GM18502 (cell line): ENCODE results near the gene STON1.
"Not testable (repeated sequence)": the region's sequence is repeated elsewhere in the genome, so short reads cannot be mapped to it uniquely, and the experiment has no call there.

Experiments used
- ATAC-seq: cut with Tn5 transposase; IDR thresholded peaks from one replicate; pipeline ENCODE4 v1.9.1; 2021; ENCODE audit warnings: mild to moderate bottlenecking; ENCODE audit not compliant: unreplicated experiment, poor library complexity

STON1 gene

GRCh38 chr2:48605482-48606175 lies 75.7 kb downstream of the STON1 start:
- ATAC-seq: no peak

GRCh38 chr2:48607307-48608014 lies 77.5 kb downstream of the STON1 start:
- ATAC-seq: no peak

GRCh38 chr2:48613211-48613610 lies 83.3 kb downstream of the STON1 start:
- no peak for ATAC-seq

DNA sequence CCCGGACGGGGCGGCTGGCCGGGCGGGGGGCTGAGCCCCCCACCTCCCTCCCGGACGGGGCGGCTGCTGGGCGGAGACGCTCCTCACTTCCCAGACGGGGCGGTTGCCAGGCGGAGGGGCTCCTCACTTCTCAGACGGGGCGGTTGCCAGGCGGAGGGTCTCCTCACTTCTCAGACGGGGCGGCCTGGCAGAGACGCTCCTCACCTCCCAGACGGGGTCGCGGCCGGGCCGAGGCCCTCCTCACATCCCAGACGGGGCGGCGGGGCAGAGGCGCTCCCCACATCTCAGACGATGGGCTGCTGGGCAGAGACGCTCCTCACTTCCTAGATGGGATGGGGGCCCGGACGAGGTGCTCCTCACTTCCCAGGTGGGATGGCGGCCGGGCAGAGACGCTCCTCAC lies 84.6 kb downstream of the STON1 start:
- ATAC-seq: not testable (repeated sequence)

DNA sequence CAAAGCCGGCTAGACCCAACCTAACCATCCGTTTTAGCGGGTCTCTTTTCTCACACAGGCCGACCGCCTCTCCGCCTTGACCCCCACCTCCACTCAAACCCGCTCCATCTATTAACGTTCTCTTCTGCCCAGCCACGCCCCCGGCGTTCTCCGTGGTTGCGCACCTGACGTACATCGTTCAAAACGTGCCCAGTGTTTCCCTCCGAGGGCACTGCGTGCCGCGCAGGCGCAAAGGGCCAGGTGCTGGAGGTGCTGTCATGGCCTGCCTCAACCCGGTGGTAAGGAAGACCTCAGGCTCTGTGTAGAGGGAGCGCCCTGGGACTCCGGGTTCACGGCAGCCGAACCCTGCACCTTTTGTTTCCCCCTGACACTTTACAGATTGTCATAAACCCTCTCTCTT lies 87.7 kb downstream of the STON1 start, which contains the start of gene GTF2A1L:
GTF2A1L (plus strand) TSS at position 239 of the 400 bp plus-strand sequence; CDS start at position 258, 19 bp downstream.
- no peak for ATAC-seq

DNA sequence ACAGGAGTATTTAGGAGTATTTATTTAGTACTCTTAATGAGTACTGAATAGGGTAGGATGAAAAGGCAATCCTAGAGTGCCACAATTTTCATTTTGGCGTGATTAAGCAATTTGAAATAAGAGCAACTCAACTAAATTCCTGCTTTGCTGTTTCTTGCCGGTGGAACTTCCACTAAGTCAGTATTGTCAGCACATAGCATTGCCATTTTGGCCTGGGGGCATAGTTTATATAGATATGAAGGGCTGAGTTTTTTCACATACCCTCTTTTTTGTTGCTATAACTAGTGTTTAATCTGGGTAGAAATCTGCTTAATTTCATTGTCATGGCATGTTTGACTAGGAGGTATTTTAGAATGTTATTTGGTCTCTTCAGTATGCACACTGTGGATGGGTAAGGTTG lies 89.6 kb downstream of the STON1 start:
- no peak for ATAC-seq

DNA sequence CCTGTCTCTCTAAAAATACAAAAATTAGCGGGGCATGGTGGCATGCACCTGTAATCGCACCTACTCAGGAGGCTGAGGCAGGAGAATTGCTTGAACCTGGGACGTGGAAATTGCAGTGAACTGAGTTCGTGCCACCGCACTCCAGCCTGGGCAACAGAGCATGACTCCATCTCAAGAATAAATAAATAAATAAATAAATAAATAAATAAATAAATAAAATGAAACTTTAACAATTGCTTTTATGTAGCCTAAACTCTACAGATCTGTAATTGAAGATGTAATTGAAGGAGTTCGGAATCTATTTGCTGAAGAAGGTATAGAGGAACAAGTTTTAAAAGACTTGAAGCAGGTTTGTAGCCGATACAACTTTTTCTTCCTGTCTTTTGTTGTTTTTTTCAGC lies 90.7 kb downstream of the STON1 start:
- no peak for ATAC-seq

DNA sequence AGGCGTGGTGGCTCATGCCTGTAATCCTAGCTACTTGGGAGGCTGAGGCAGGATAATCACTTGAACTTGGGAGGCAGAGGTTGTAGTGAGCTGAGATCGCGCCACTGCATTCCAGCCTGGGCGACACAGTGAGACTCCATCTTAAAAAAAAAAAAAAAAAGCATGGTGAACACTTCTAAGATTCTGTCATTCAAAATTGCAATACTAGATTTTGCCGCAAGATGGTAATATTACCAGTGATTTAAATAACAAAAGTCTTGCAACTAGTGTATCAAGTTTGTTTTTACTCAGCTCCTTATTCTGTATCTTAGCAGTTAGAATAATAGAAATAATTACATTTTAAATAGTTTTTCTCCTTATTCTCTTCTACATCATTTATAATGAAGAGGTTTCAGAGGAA lies 92.7 kb downstream of the STON1 start:
- not testable (repeated sequence) for ATAC-seq

DNA sequence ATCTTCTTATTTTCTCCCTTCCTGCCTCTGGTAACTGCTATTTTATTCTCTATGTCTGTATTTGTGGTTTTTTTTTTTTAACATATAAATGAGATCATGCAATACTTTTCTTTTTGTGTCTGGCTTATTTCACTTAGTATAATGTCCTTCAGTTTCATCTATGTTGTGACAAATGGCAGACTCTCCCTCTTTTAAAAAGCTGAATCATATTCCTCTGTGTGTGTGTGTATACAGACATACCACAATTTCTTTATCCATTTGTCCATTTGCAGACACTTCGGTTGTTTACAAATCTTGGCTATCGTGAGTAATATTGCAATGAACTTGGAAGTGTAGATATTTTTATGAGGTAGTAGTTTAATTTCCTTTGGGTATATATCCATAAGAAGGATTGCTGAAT lies 94.7 kb downstream of the STON1 start:
- ATAC-seq: no peak

- ATAC-seq: no peak
These were observed 96.1 kb downstream of the STON1 start for GRCh38 chr2:48626047-48626446.

DNA sequence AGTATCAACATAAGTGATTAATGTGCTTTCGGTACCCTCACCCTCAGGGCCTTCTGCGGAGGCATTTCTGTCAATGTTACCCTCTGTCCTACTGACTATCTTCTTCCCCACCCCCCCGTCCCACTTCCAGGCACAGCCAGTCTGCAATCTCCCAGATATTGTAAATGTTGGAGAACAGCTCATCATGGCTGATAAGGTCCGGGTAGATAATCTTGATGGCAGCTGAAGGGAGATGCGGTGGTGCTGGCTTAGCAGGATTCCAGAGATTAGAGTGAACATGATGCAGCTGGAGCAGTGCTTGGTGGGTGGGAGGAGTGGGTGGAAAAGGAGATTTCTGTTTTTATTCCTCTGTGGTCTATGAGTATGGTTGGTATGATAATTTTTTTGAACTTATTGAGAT lies 103.2 kb downstream of the STON1 start:
- no peak for ATAC-seq

DNA sequence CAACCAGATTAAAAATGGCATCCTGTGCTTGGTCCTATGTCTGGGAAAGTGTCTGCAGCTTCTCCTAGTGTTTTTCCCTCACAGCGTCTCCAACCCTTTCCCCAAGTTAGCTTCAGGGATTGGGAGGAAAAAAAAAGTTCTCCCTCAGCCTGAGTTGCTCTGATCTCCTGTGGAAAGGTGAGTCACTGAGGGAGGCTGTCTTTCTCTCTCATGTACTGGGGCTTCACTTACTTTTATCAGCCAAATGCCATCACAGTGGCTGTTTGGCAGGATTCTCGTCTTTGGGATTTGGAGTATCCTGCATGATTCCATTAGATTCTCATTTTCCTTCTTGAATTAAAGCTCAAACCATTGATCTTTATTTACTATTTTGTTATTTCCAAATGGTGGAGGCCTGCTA lies 105.8 kb downstream of the STON1 start:
- no peak for ATAC-seq

- no peak for ATAC-seq
These were observed 108.3 kb downstream of the STON1 start for GRCh38 chr2:48638261-48638660.
